ENCODE data around the gene FAM25G.
"Not testable (repeated sequence)": the region's sequence is repeated elsewhere in the genome, so short reads cannot be mapped to it uniquely, and the experiment has no call there.

The FAM25G gene

GRCh38 chr10:47491600-47491999 is at the start of gene FAM25G:
Gene FAM25G (minus strand): TSS chr10:47491700. CDS start chr10:47491674, 26 bp downstream.
- not testable (repeated sequence) for H3K27ac ChIP-seq

GRCh38 chr10:47536430-47536829 is 44.9 kb upstream of the FAM25G start:
- not testable (repeated sequence) for H3K27ac ChIP-seq

- H3K27ac ChIP-seq = not testable (repeated sequence)
Measured at GRCh38 chr10:47523475-47523874, 32.0 kb upstream of the FAM25G start, which contains the start of gene AGAP9. Gene AGAP9 (minus strand): TSS chr10:47523638. CDS start chr10:47523526, 112 bp downstream.

GRCh38 chr10:47502313-47502712 is 10.8 kb upstream of the FAM25G start:
- not testable (repeated sequence) for H3K27ac ChIP-seq

- H3K27ac ChIP-seq = not testable (repeated sequence)
Measured at GRCh38 chr10:47494226-47494625, 2.7 kb upstream of the FAM25G start.

- H3K27ac ChIP-seq = not testable (repeated sequence)
Measured at GRCh38 chr10:47489630-47490029, 1.9 kb downstream of the FAM25G start.

GRCh38 chr10:47485943-47486342 is 5.6 kb downstream of the FAM25G start:
- not testable (repeated sequence) for H3K27ac ChIP-seq

- not testable (repeated sequence) for H3K27ac ChIP-seq
Measured at GRCh38 chr10:47484786-47485185, 6.7 kb downstream of the FAM25G start.

GRCh38 chr10:47483923-47484322 is 7.6 kb downstream of the FAM25G start, which contains the start of gene ANXA8:
Gene ANXA8 (minus strand): TSS chr10:47484115. CDS start chr10:47483933, 182 bp downstream.
- not testable (repeated sequence) for H3K27ac ChIP-seq

- not testable (repeated sequence) for H3K27ac ChIP-seq
Measured at GRCh38 chr10:47482367-47482766, 9.1 kb downstream of the FAM25G start.

- H3K27ac ChIP-seq = not testable (repeated sequence)
Measured at GRCh38 chr10:47481768-47482181, 9.7 kb downstream of the FAM25G start.

GRCh38 chr10:47481182-47481766 is 10.2 kb downstream of the FAM25G start:
- H3K27ac ChIP-seq = not testable (repeated sequence)

- H3K27ac ChIP-seq = not testable (repeated sequence)
Measured at GRCh38 chr10:47480133-47480532, 11.4 kb downstream of the FAM25G start.

- H3K27ac ChIP-seq = not testable (repeated sequence)
Measured at GRCh38 chr10:47478114-47478513, 13.4 kb downstream of the FAM25G start.

- H3K27ac ChIP-seq = not testable (repeated sequence)
Measured at GRCh38 chr10:47477078-47477477, 14.4 kb downstream of the FAM25G start.

GRCh38 chr10:47475101-47475500 is 16.4 kb downstream of the FAM25G start:
- H3K27ac ChIP-seq = not testable (repeated sequence)

- H3K27ac ChIP-seq = not testable (repeated sequence)
Measured at GRCh38 chr10:47473516-47473915, 18.0 kb downstream of the FAM25G start.

- H3K27ac ChIP-seq = not testable (repeated sequence)
Measured at GRCh38 chr10:47472647-47473046, 18.9 kb downstream of the FAM25G start.

- not testable (repeated sequence) for H3K27ac ChIP-seq
Measured at GRCh38 chr10:47472072-47472471, 19.4 kb downstream of the FAM25G start.

GRCh38 chr10:47468731-47469528 is 22.6 kb downstream of the FAM25G start:
- not testable (repeated sequence) for H3K27ac ChIP-seq

GRCh38 chr10:47467957-47468356 is 23.5 kb downstream of the FAM25G start:
- not testable (repeated sequence) for H3K27ac ChIP-seq

- not testable (repeated sequence) for H3K27ac ChIP-seq
Measured at GRCh38 chr10:47467458-47467857, 24.0 kb downstream of the FAM25G start.

GRCh38 chr10:47465216-47465917 is 26.1 kb downstream of the FAM25G start:
- H3K27ac ChIP-seq = not testable (repeated sequence)

Data from VCaP (cell line).